HG02678 (cell line): ENCODE data around the gene DAB2IP.

Source experiments
- ATAC-seq: cut with Tn5 transposase; IDR thresholded peaks from one replicate; pipeline ENCODE4 v1.9.1; 2021; ENCODE audit warnings: mild to moderate bottlenecking, moderate library complexity; ENCODE audit not compliant: unreplicated experiment

DAB2IP gene

DNA sequence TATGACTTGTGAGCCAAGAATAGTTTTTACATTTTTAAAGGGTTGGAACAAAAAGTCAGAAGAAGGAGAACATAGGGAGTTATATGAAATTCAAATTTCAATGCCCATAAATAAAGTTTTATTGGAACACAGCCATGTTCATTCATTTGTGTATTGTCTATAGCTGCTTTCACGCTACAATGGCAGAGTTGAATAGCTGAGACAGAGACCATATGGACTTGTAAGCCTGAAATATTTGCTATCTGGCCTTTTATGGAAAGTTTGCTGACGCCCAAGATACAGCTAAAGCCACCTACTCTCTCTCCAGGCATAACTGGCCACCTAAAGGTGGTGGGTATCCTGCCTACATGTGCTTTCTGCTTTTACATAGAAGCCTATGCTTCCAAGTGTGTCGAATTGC lies 10.9 kb downstream of the DAB2IP start:
- no peak for ATAC-seq

DNA sequence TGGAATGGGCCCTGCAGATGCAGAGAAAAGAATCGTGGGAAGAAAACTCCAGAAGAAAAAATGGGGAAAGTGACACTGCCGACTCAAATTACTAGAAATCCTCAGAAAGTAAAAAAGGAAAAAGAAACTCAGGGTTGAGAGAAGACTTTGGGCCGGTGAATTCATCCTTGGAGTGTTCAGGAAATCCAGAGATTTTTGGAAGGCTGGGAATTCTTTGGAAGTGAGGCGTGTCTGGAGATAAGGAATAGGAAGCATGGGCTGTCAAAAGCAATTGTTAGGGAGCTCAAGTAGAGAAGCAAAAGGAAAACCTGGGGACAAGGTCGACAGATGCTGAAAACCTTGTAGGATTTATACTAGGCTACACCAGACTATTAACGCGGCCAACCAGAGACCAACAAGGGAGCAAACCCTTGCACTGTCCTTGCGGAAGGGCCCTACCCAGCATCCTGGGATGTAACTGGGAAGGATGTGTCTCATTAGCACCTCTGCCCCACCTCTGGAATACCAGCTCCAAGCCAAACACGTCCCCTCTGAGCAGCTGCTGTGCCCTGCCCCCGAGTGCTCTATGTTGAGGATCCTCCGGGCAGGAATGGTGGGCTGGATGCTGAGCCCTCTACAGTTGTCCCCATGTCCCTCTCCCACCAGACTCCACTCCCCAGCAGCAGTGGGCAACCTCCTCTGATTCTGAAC lies 11.6 kb downstream of the DAB2IP start:
- no peak for ATAC-seq

GRCh38 chr9:121663591-121663990 lies 12.2 kb downstream of the DAB2IP start:
- no peak for ATAC-seq

DNA sequence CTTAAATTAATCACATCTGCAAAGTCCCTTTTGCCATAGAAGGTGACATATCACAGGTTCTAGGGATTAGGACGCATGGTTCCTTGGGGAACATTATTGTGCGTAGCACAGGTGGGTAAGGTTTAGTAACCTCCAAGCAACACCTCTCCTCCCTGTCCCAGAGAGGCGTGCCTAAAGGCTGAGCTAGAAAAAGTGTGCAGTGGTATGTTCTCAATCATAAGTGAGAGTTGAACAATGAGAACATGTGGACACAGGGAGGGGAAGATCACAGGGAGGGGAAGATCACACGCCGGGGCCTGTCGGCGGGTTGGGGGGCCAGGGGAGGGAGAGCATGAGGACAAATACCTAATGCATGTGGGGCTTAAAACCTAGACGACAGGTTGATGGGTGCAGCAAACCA lies 14.9 kb downstream of the DAB2IP start:
- no peak for ATAC-seq

DNA sequence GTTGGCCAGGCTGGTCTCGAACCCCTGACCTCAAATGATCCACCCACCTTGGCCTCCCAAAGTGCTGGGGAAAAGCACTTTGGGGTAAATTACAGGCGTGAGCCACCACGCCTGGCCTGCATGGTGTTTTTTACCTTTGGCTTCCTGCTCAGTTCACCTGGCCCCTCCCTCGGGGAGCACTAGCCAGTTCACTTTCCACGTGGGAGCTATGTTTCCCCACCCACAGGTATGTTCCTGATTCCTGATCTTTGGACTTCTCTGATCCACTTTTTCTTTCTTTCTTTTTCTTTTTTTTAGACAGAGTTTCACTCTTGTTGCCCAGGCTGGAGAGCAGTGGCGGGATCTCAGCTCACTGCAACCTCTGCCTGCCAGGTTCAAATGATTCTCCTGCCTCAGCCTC lies 15.8 kb downstream of the DAB2IP start:
- ATAC-seq, result no peak

DNA sequence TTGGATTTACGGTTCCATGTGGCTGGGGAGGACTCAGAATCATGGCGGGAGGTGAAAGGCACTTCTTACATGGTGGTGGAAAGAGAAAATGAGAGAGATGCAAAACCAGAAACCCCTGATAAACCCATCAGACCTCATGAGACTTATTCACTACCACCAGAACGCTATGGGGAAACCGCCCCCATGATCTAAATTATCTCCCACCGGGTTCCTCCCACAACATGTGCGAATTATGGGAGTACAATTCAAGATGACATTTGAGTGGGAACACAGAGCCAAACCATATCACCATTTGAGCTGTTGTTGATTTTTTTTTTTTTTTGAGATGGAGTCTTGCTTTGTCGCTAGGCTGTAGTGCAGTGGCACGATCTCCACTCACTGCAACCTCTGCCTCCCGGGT lies 16.5 kb downstream of the DAB2IP start:
- ATAC-seq, result no peak

DNA sequence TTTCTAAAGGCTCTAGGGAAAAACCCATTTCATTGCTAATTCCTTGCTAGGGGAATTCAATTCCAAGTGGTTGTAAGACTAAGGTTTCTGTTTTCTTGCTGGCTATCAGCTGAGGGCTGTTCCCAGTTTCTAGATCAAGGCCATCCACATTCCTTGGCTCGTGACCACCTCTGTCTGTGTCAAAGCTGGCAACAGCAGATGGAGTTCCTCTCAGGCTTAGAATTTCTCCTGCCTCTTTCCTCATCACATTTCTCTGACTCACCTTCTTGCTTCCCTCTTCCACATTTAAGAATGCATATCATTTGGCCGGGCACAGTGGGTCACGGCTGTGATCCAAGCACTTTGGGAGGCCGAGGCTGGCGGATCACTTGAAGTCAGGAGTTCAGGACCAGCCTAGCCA lies 19.0 kb downstream of the DAB2IP start:
- no peak for ATAC-seq

DNA sequence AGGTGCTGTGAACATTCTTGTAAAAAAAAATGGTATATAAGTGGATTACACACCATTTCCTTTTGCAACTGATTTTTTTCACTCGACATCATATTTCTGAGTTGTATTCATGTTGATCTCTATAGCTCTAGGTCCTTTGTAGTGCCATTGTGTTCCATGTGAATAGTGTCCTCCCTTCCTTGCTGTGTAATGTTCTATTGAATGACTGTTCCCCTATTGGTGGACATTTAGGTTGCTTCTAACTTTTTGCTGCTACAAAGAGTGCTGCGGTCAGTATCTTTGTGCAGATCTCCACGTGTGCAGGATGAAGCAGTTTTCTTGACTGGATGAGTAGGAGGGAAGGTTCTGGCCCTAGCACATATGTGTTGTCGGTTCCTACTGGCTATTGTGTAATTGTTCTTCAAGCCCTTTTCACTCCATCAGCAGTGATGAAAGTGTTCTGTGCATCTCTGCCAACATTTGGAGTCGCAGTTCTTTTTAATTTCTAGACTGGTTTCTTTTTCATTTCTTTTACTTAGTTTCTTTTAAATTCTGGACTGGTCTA lies 20.2 kb downstream of the DAB2IP start:
- ATAC-seq, result no peak

GRCh38 chr9:121672213-121672612 lies 20.8 kb downstream of the DAB2IP start:
- ATAC-seq, result no peak

GRCh38 chr9:121672986-121673385 lies 21.6 kb downstream of the DAB2IP start:
- no peak for ATAC-seq

DNA sequence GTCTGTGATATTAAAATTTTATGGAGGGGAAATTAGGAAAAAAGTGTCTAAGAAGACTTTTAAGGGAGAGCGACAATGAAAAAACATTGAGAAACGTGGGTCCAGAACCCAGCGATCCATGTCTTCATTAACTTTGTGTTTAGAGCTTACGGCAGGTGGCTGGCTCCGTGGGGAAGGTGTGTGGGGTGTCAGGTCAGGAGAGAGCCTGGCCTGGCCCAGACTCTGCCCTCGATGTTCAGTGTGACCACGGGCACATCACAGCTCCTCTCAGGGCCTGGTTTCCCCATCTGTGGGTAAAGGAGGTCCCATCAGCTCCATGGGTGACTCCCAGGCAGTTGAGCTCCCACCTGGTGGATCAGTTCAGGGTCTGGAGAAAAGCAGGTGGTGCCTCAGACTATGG lies 22.1 kb downstream of the DAB2IP start:
- no peak for ATAC-seq

DNA sequence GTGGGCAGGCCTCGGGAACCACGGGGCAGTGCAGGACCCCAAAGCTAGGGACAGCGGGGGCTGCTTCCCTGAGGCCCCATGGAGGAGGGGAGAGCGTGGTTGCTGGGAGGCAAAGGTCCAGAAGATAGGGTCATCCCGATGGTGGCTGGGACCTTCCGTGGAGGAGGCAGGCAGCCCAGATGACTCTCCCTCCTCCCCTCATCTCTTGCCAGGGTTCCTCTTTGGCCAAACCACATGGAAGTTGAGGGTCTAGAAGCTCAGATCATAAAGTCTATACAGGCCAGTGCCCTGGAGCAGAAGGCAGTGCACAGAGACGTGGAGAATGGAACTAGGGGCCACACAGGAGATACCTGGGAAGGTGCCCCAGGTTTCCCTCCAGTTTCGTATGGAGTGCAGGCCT lies 22.6 kb downstream of the DAB2IP start:
- no peak for ATAC-seq

GRCh38 chr9:121674952-121675351 lies 23.5 kb downstream of the DAB2IP start:
- no peak for ATAC-seq

DNA sequence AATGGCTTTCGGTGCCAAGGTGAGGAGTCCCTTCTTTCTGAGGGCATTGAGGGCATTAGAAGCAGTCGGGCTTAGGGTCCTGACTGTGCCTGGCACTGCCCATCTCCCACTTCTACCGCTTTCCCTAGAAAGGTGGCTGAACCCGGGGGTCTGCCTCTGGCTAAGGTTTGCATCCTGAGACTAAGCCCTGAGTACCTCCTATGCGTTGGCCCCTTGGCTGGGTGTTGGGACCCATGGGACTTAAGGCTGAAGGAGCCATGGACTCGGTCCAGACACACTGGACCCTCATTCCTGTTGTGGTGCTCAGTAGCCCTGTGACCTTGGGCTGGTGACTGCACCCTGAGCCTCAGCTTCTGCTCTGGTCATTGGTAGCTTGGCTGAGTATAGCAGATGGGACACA lies 23.9 kb downstream of the DAB2IP start:
- no peak for ATAC-seq

GRCh38 chr9:121675969-121676822 lies 24.8 kb downstream of the DAB2IP start:
- ATAC-seq, result no peak

- no peak for ATAC-seq
Measured at GRCh38 chr9:121676926-121677325, 25.5 kb downstream of the DAB2IP start.

DNA sequence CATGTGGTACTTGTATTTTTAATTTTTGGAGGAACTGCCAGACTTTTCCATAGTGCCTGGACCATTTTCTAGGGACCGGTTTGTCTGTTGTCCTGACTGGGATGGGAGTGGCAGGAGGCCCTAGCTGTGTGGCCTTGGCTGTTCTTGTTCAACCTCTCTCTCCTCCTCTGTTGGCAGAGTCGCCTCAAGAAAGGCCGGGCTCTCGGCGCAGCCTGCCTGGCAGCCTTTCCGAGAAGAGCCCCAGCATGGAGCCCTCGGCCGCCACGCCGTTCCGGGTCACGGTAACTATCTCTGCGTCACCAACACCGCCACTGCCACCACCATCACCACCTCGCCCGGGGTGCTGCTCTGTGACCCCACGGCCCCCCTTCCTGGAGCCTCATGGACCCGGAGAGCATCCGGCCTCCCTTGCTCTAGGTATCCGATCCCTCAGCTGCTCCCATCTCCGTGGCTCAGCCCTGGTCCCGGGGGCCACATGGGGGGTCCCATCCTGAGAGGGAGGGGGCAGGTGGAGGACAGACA lies 27.1 kb downstream of the DAB2IP start:
- ATAC-seq, result no peak

DNA sequence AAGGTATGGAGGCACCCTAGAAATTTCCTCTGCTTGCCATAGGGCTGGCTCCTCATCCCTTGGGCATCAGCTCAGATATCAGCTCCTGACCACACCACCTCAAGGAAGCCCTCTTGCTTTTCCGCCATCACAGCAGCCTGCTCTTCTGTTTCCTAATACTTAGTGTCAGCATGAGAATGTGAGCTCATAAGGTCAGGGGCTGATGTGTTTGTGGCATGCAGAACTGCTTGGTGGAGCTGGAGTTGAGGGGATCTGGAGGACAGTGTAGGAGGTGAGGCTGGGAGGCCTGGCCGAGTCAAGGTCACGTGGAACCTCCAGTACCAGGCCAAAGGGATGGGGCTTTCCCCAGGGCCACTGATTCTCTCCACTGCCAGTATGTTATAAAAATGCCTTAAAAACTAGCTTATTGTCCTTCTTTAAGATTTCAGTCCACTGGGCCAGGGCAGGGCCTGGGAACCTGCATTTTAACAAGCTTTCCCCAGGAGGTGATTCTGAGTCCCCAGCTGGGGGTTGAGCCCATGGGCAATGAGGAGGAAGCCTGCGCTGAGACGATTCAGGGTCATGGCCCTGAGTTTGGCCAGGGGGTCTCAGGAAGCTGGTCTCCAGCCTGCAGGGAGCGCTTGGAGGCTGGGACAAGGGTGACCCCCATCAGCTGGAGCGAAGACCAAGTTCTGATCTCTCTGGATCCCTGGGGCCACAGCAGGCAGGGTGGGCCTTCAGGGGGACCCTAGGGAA lies 28.6 kb downstream of the DAB2IP start:
- ATAC-seq, result no peak

- no peak for ATAC-seq
Measured at GRCh38 chr9:121681404-121681803, 30.0 kb downstream of the DAB2IP start.

- no peak for ATAC-seq
Measured at GRCh38 chr9:121682201-121682600, 30.8 kb downstream of the DAB2IP start.

GRCh38 chr9:121682926-121683515 lies 31.6 kb downstream of the DAB2IP start:
- ATAC-seq, result no peak
